GM19351 (cell line): ENCODE measurements around the gene ASF1A.
"Not testable (repeated sequence)": the region's sequence is repeated elsewhere in the genome, so short reads cannot be mapped to it uniquely, and the experiment has no call there.

Experiments
- ATAC-seq: cut with Tn5 transposase; IDR thresholded peaks from one replicate; pipeline ENCODE4 v1.9.1; 2021; ENCODE audit warnings: mild to moderate bottlenecking, moderate library complexity; ENCODE audit not compliant: unreplicated experiment

The ASF1A gene

DNA sequence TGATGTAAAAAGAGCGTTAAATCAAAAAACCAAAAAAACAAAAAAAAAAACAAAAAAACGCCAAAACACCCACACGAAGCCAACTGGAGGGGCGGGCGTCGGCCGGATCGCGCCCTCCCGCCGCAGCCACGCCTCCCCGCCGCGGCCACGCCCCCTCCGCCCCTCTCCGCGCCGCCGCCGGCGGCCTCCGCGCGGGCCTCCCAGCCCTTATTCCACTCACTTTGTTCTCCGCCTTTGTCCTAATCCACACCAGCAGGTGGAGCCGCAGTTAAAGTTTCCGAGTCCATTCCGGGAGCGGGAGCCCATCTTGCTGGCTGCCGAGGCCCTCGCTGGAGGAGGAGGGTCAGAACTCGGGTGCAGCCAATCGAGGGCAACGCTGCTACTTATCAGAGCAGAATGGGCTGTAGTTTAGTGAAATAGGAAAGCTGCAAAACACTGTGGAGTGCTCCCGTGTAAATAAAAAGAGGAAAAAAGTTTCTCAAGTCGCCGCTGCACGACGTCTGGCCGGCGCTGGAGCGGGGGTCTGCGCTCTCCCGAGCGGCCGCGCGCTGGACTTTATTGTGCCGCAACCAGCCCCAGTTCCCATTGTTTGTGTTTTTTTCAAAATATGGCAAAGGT lies at the start of gene ASF1A:
ASF1A (plus strand) TSS at position 346 of the 618 bp plus-strand sequence; CDS start at position 608, 262 bp downstream.
- peak; percentile 52 for ATAC-seq

GRCh38 chr6:118844915-118845314 lies 49.0 kb upstream of the ASF1A start:
- ATAC-seq = peak; percentile 62

- no peak for ATAC-seq
Measured at GRCh38 chr6:118853408-118853807, 40.5 kb upstream of the ASF1A start.

- ATAC-seq = no peak
Measured at GRCh38 chr6:118856301-118856700, 37.7 kb upstream of the ASF1A start.

GRCh38 chr6:118859517-118860064 lies 34.4 kb upstream of the ASF1A start:
- peak; percentile 60 for ATAC-seq

GRCh38 chr6:118860363-118860762 lies 33.6 kb upstream of the ASF1A start:
- no peak for ATAC-seq

- no peak for ATAC-seq
Measured at GRCh38 chr6:118860880-118861279, 33.1 kb upstream of the ASF1A start.

GRCh38 chr6:118862443-118862842 lies 31.5 kb upstream of the ASF1A start:
- ATAC-seq = no peak

DNA sequence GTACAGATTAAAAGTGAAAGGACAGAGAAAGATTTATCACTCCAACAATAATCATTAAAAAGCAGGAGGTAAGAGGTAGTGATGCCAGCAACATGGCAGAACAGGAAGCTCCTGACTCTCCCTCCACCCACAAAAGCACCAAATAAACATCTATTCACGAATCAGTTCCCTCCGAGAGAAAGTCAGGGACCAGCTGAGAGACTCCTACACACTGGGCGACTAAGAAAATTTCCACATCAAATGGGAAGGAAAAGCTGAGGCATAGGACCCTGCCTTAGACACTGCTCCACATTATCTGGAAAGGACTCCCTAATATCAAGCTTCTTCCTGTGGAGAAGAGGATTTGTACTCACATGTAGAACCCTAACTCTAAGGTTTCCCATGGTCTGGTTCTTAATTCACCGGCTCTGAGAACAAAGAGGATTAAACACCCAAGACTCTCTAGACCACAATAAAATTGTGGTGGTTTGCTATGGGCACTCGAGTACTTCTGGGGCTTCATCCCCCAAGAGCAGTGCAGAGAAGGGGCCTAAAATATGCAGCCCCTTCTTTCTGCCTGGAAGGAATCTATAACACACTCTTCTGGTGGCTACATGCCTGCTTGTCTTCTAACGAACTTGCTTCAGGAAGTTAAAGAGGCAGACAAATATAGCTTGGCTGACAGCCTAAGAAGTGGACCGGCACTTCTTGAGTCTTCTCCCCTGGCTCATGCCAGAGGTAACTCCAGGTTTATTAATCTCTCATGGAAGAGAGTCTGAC lies 29.4 kb upstream of the ASF1A start:
- ATAC-seq = no peak

- ATAC-seq = no peak
Measured at GRCh38 chr6:118865100-118865391, 28.9 kb upstream of the ASF1A start.

- ATAC-seq = no peak
Measured at GRCh38 chr6:118867181-118867580, 26.8 kb upstream of the ASF1A start.

DNA sequence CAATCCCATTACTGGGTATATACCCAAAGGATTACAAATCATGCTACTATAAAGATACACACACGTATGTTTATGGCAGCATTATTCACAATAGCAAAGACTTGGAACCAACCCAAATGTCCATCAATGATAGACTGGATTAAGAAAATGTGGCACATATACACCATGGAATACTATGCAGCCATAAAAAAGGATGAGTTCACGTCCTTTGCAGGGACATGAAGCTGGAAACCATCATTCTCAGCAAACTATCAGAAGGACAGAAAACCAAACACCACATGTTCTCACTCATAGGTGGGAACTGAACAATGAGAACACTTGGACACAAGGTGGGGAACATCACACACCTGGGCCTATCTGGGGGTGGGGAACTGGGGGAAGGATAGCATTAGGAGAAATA lies 25.1 kb upstream of the ASF1A start:
- not testable (repeated sequence) for ATAC-seq

- ATAC-seq = no peak
Measured at GRCh38 chr6:118869350-118869749, 24.6 kb upstream of the ASF1A start.

GRCh38 chr6:118869894-118870589 lies 23.9 kb upstream of the ASF1A start:
- no peak for ATAC-seq

- no peak for ATAC-seq
Measured at GRCh38 chr6:118871331-118871730, 22.6 kb upstream of the ASF1A start.

DNA sequence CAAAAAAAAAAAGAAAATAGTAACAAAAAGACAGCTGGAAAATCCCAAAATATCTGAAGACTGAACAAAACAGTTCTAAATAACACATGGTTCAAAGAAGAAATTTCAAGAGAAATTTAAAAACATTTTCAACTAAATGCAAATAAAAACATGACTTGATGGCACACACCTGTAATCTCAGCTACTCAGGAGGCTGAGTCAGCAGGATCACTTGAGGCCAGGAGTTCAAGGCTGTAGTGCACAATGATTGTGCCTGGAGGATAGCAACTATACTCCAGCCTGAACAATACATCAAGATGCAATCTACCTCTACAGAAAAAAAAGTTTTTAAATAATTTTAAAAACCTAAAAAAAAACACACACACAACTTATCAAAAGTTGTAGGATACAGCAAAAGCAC lies 21.6 kb upstream of the ASF1A start:
- ATAC-seq = no peak

DNA sequence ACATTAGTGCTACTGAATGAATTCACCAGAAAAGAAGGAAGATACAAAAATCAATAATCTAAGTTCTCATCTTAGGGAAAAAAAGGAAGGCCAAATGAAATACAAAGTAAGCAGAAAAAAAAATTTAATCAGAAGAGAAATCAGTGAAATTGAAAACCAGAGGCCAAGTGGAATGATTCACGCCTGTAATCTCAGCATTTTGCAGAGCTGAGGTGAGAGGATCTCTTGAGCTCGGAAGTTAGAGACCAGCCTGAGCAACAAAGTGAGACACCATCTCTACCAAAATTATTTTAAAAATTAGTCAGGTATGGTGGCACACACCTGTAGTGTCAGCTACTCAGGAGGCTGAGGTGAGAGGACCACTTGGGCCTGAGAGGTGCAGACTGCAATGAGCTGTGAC lies 21.2 kb upstream of the ASF1A start:
- no peak for ATAC-seq

- ATAC-seq = no peak
Measured at GRCh38 chr6:118873239-118873638, 20.7 kb upstream of the ASF1A start.

- no peak for ATAC-seq
Measured at GRCh38 chr6:118875672-118876071, 18.3 kb upstream of the ASF1A start.

DNA sequence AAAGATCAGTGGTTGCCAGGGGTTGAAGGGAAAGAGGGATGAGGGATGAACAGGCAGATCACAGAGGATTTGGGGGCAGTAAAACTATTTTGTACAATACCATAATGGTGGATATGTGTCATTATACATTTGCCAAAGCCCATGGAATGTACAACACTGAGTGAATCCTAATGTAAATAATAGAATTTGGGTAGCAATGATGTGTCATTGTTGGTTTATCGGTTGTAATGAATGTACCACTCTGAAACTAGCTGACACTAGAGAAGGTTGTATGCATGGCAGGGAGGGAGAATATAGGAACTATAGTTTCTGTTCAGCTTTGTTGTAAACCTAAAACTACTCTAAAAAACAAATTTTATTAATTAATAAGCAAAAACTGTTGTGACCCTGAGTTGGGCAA lies 17.8 kb upstream of the ASF1A start:
- no peak for ATAC-seq

- no peak for ATAC-seq
Measured at GRCh38 chr6:118876814-118877213, 17.1 kb upstream of the ASF1A start.

DNA sequence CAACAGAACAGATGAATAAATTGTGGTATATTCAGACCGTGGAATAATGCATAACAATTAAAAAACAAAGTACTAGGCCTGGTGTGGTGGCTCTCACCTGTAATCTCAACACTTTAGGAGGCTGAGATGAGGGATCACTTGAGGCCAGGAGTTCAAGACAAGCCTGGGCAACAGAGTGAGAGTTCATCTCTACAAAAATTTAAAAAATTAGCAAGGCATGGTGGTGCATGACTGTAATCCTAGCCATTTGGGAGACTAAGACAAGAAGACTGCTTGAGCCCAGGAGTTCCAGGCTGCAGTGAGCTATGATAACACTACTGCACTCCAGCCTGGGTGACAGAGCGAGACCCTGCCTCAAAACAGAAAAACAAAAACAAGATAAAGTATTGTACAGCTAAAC lies 16.1 kb upstream of the ASF1A start:
- ATAC-seq = no peak
